CD4-positive, alpha-beta T cell treated with Interleukin-21 for 1 hour (primary cell): ENCODE data around the gene CRB1.
"Not testable (repeated sequence)": the region's sequence is repeated elsewhere in the genome, so short reads cannot be mapped to it uniquely, and the experiment has no call there.

Experiments used
- DNase-seq: peaks from one replicate; pipeline ENCODE4 v3.0.0-alpha.2; 2020

The CRB1 gene

GRCh38 chr1:197402189-197402588, 134.1 kb downstream of the CRB1 start:
- no peak for DNase-seq

DNA sequence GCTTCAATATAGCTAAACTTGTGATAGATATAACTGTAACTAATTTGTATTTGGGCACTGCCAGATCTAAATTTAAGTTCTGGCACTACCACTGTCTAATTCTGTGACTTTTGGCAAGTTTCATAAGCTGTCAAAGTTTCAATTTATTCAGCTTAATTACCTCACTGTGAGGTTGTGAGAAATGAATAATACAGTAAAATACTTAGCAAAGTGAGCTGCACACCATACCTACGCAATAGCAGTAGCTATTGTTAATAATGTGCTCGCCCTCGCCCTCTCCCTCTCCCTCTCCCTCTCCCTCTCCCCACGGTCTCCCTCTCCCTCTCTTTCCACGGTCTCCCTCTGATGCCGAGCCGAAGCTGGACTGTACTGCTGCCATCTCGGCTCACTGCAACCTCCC, 136.7 kb downstream of the CRB1 start:
- DNase-seq = not testable (repeated sequence)

DNA sequence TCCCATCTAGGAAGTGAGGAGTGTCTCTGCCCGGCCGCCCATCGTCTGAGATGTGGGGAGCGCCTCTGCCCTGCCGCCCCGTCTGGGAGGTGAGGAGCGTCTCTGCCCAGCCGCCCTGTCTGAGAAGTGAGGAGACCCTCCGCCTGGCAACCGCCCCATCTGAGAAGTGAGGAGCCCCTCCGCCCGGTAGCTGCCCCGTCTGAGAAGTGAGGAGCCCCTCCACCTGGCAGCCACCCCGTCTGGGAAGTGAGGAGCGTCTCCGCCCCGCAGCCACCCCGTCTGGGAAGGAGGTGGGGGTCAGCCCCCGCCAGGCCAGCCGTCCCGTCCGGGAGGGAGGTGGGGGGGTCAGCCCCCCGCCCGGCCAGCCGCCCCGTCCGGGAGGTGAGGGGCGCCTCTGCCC, 137.6 kb downstream of the CRB1 start:
- DNase-seq = not testable (repeated sequence)

DNA sequence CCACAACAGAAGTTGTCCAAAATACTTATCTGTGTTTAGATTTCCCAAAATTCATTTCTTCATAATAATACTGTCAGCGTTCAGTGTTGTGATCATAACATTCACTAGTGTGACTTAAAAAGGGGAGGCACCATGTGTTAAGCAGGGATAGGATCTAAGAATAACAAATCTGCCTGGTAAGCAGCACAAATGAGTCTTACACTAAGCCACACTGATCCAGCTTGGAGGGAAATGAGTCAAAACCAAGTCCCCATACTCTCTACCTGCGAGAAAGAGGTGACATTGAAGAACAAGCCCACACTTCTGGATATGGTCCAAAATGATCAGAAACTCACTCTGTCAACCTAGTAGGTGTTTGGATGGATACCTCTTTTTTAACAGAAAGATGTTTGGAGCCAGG, 145.5 kb downstream of the CRB1 start:
- DNase-seq = no peak

DNA sequence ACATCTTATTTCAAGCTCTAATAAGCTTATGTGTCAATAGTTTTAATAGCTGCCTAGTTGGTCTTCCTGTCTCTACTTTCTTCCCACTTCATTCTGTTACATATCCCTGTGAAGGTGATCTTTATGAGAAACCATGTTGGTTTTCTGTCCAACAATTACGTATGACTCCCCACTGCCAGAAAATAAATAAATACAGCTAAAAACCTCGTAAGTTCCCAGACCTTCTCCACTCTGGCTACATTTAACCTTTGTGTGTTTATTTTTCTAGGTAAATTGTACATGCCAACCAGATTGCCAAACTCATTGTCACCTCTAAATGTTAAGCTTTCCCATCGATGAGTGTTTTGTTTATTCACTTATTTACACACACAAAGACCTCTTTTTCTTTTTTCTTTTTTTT, 147.2 kb downstream of the CRB1 start:
- DNase-seq = no peak

DNA sequence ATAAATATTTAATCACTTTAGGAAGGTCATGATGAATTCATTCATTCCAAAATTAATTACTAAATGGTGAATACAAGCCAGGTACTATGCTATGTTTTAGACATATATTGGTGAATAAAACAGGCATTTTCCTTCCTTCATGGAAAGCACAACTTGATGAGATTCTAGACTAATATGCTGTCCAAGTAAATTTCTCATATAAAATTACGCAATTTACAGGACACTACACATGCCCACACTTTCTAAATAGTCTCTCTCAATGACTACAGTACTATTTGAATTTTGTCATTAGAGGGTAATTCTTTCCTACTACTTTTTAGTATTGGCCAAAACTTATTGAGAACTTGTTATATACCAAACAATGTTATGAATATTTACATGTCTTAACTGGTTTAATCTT, 150.6 kb downstream of the CRB1 start:
- no peak for DNase-seq

GRCh38 chr1:197422993-197423392, 154.9 kb downstream of the CRB1 start:
- no peak for DNase-seq

GRCh38 chr1:197424380-197424779, 156.3 kb downstream of the CRB1 start:
- no peak for DNase-seq

GRCh38 chr1:197429372-197429771, 161.3 kb downstream of the CRB1 start:
- no peak for DNase-seq

DNA sequence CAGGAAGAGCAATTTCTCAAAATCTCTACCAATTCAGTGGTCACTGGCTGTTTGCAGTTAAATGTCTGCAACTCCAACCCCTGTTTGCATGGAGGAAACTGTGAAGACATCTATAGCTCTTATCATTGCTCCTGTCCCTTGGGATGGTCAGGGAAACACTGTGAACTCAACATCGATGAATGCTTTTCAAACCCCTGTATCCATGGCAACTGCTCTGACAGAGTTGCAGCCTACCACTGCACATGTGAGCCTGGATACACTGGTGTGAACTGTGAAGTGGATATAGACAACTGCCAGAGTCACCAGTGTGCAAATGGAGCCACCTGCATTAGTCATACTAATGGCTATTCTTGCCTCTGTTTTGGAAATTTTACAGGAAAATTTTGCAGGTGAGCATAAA, 167.2 kb downstream of the CRB1 start:
- DNase-seq = no peak

- DNase-seq = no peak
Measured at GRCh38 chr1:197437601-197438000, 169.5 kb downstream of the CRB1 start.

GRCh38 chr1:197438010-197438790, 170.1 kb downstream of the CRB1 start:
- no peak for DNase-seq

DNA sequence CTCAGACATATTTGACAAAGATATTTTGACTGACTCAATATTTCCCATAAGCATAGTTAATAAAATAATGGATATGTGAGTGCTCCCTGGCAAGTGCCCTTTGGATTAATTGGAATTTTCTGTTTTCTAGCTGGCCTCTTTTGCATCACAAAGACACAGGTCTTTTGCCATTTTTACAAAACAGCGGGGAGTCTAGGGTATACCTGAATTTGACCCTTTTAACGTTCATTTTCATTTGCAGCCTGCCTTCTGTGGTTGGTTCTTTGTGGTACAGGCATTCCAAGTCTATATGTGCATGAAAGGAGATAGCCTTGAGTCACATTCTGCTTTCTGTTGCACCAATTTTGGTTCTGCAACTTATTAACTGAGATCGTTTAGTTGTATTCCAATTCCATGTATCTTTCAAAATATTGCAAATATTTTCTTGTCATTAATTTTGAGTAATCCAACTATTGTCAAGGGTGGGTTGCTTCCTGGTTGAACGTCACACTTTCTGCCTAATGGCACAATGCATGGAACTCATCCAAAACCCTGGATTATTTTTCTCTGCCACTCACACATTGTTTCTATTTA, 171.7 kb downstream of the CRB1 start:
- no peak for DNase-seq

GRCh38 chr1:197440715-197441114, 172.7 kb downstream of the CRB1 start:
- DNase-seq = no peak

- DNase-seq = no peak
Measured at GRCh38 chr1:197441999-197442414, 174.0 kb downstream of the CRB1 start.

- no peak for DNase-seq
Measured at GRCh38 chr1:197444755-197445154, 176.7 kb downstream of the CRB1 start.

DNA sequence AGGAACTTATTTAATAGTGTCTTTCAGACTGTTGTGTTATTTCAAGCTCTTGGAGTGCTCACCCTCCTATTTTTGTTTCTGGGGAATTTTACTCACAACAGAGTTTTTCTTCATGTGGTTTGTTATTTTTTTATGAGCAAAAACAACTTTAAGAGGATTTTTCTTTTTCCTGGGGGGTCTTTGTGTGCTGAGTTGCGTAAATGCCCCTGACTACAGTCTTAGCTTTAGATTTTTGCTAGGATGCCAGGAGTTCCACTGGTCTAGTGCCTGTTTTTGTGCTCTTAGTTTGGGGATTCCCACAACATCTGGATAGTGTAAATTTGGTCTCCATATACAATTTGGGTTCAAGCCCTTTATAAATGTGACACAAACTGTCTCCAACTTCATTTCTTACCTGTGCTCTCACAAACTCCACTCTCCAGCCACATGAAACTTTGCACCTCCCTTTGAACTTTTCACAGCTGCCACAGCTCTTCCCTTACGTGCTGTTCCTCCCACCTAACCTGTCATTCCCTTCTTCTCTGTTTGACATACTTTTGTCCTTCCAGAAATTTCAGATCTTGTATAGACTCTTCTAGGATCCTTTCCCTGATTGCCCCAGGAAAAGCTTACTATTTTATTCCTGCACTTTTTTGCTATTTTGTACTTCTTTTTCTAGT, 180.2 kb downstream of the CRB1 start:
- no peak for DNase-seq

DNA sequence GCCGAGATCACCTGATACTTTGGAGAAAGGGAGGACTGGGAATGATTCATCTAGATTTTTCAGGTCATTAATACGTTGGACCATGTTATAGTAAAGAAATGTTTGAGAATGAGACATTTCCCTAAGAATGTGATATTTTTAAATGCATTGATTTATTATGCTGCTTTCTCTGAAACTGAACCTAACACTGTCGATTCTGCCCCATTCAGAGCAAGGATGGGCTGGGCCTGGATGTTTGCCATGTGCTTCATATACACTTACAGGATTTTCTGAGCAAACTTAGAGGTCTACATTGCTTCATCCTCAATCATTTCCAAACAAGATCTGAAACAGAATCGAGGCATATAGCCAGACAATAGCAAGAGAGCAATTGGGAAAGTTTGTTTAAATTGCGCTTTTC, 183.3 kb downstream of the CRB1 start:
- no peak for DNase-seq

DNA sequence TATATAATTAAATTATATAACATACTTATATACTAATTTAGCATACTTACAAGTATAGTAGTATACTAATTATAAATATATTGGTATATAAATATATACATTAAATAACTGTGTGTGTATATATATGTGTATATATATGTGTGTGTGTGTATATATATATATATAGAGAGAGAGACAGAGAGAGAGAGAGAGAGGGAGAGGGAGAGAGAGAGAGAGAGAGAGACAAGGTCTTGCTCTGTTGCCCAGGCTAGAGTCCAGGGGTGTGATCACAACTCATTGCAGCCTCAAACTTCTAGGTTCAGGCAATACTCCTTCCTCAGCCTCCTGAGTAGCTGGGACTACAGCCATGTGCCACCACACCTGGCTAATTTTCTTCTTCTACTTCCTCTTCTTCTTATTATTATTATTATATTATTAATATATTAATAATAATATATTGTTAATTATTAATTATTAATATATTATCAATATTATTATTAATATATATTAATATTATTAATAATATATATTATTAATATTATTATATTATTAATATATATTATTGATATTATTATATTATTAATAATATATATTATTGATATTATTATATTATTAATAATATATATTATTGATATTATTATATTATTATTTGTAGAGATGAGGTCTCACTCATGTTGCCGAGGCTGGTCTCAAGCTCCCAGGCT, 185.5 kb downstream of the CRB1 start:
- no peak for DNase-seq

DNA sequence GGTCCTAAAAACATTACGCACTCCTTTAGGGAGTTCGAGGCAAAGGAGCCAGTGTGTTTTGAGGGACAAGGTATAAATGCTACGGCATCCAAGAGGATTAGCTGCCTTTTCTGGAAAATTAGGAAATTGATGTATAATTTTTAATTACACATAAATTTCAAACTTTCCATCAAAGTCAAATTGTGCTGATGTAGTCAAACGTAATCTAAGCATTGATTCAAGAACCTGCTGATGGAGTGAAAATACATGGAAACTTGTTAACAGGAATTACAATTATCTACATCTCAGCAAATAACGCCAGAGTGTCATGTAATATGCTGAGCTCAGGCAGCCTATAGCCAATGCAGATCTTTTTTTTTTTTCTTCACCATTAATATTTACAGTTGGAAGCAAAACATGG, 194.5 kb downstream of the CRB1 start:
- DNase-seq = no peak

DNA sequence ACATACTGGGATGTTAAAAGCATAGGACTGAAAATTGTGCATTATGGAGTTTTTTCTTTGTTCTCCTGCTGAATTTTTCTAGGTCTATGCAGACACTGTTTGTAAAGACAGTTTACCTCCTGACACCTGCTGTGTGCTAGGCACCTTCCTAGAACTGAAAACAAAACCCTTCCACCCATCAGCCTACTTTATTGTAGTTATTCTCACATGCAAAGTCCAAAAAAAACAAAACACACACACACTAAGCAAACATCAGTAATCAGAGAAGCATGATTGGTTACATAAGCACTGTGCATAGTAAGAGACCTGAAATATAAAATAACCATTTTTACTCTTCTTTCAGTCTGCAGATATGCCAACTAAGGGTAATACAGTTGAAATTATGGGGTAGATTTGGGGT, 195.1 kb downstream of the CRB1 start:
- DNase-seq = no peak

DNA sequence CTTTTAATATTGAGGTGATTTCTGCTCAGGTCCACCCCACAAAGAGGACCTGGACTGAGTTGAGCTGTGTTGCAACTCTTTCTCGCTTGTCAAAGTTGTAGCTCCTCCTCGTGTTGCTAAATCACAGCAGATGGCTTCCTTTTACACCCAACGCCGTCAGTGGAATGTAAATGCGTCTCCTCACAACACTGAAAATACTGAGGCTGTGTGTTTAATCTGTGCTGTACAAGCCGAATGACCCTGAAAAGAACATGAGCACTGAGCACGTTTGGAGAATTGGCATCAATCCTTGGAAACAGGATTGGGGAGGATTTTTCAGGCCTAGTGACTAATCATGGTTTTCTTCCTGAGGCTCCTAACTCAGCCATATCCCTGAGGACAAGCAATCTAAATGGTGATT, 196.0 kb downstream of the CRB1 start:
- no peak for DNase-seq

GRCh38 chr1:197465528-197466327, 197.7 kb downstream of the CRB1 start:
- DNase-seq = no peak
